Right hindlimb (tissue), 1 donor: ENCODE results near the gene KRCC1.
"Not testable (repeated sequence)": the region's sequence is repeated elsewhere in the genome, so short reads cannot be mapped to it uniquely, and the experiment has no call there.

Source experiments
- DNase-seq: peaks from one replicate; pipeline ENCODE4 v3.0.0-alpha.2; 2018

KRCC1 gene

GRCh38 chr2:88074854-88075292 is 19.3 kb upstream of the KRCC1 start:
- no peak for DNase-seq

- DNase-seq = no peak
These were observed 18.6 kb upstream of the KRCC1 start for GRCh38 chr2:88074150-88074549.

- DNase-seq = no peak
These were observed 15.8 kb upstream of the KRCC1 start for GRCh38 chr2:88071365-88071764.

- no peak for DNase-seq
These were observed 14.5 kb upstream of the KRCC1 start for GRCh38 chr2:88070055-88070454.

- no peak for DNase-seq
These were observed 13.5 kb upstream of the KRCC1 start for GRCh38 chr2:88069117-88069516.

GRCh38 chr2:88068044-88068443 is 12.5 kb upstream of the KRCC1 start:
- no peak for DNase-seq

GRCh38 chr2:88067598-88067997 is 12.0 kb upstream of the KRCC1 start, which contains the start of gene SMYD1:
Gene SMYD1 (plus strand): TSS chr2:88067825. CDS start chr2:88067865, 40 bp downstream.
- DNase-seq = no peak

GRCh38 chr2:88067189-88067588 is 11.6 kb upstream of the KRCC1 start:
- peak; percentile 73 for DNase-seq

GRCh38 chr2:88066543-88066942 is 11.0 kb upstream of the KRCC1 start:
- DNase-seq = no peak

- DNase-seq = no peak
These were observed 5.7 kb upstream of the KRCC1 start for GRCh38 chr2:88061295-88061694.

GRCh38 chr2:88060907-88061275 is 5.3 kb upstream of the KRCC1 start:
- DNase-seq = no peak

GRCh38 chr2:88059979-88060906 is 4.7 kb upstream of the KRCC1 start:
- no peak for DNase-seq

GRCh38 chr2:88058191-88058590 is 2.6 kb upstream of the KRCC1 start:
- DNase-seq = no peak

GRCh38 chr2:88057437-88057844 is 1.9 kb upstream of the KRCC1 start:
- no peak for DNase-seq

- DNase-seq = peak; percentile 47
These were observed 707 bp downstream of the KRCC1 start for GRCh38 chr2:88054782-88055370.

GRCh38 chr2:88053934-88054781 is 1.4 kb downstream of the KRCC1 start:
- DNase-seq = no peak

- no peak for DNase-seq
These were observed 2.3 kb downstream of the KRCC1 start for GRCh38 chr2:88053296-88053695.

- DNase-seq = no peak
These were observed 3.8 kb downstream of the KRCC1 start for GRCh38 chr2:88051792-88052191.

- no peak for DNase-seq
These were observed 6.0 kb downstream of the KRCC1 start for GRCh38 chr2:88049622-88050021.

- DNase-seq = no peak
These were observed 7.0 kb downstream of the KRCC1 start for GRCh38 chr2:88048541-88048940.

GRCh38 chr2:88045561-88045960 is 10.0 kb downstream of the KRCC1 start:
- DNase-seq = not testable (repeated sequence)

GRCh38 chr2:88042476-88042875 is 13.1 kb downstream of the KRCC1 start:
- DNase-seq = no peak
